ENCODE results near the gene AP3B2. TPM values are rescaled to one million over a fixed set of nuclear protein-coding genes. Genes with fewer than 3 reads are reported as not detected.

The AP3B2 gene
- total and polyA plus RNA-seq, 2 experiments from 2014 or later, result 1.4 to 3.0 TPM

GRCh38 chr15:82630033-82630432, 79.6 kb downstream of the AP3B2 start:
- DNase-seq (ENCODE audit: low read depth in 1 of 2, low spot score in 1 of 2), result no peak
- TF ChIP-seq CTCF (IDR thresholded peaks at IDR 0.05; ENCODE audit: low read depth, low read length), result no peak
- peaks cover 9% of the 10 kb centered on the region for H3K27me3 ChIP-seq
- no peak overlapping the region for H3K27ac ChIP-seq
- no peaks in the 10 kb centered on the region for H3K9me3 ChIP-seq (ENCODE audit: low read depth)
- no peak overlapping the region for H3K4me3 ChIP-seq
- H3K36me3 ChIP-seq, result no peaks in the 10 kb centered on the region
- H3K4me1 ChIP-seq (ENCODE audit: low read depth), result no peaks in the 10 kb centered on the region

- Histone ChIP-seq H3K4me3 (no peak overlapping the region), H3K36me3 (no peaks in the 10 kb centered on the region), H3K9me3 (ENCODE audit: low read depth) (no peaks in the 10 kb centered on the region), H3K27ac (no peak overlapping the region), H3K4me1 (ENCODE audit: low read depth) (no peaks in the 10 kb centered on the region), H3K27me3 (no peaks in the 10 kb centered on the region)
- DNase-seq (ENCODE audit: low read depth in 1 of 2, low spot score in 1 of 2), result no peak
- TF ChIP-seq CTCF (IDR thresholded peaks at IDR 0.05; ENCODE audit: low read depth, low read length), result no peak
Measured at GRCh38 chr15:82625136-82625535, 84.5 kb downstream of the AP3B2 start.

- H3K36me3 ChIP-seq, result no peaks in the 10 kb centered on the region
- H3K27ac ChIP-seq, result no peak overlapping the region
- H3K4me3 ChIP-seq, result no peak overlapping the region
- no peaks in the 10 kb centered on the region for H3K4me1 ChIP-seq (ENCODE audit: low read depth)
- TF ChIP-seq CTCF (IDR thresholded peaks at IDR 0.05; ENCODE audit: low read depth, low read length), result no peak
- no peak for DNase-seq (ENCODE audit: low read depth in 1 of 2, low spot score in 1 of 2)
- no peaks in the 10 kb centered on the region for H3K27me3 ChIP-seq
- no peaks in the 10 kb centered on the region for H3K9me3 ChIP-seq (ENCODE audit: low read depth)
Measured at GRCh38 chr15:82624438-82624837, 85.2 kb downstream of the AP3B2 start.

- Histone ChIP-seq H3K27ac (no peak overlapping the region), H3K4me3 (no peak overlapping the region), H3K9me3 (ENCODE audit: low read depth) (no peaks in the 10 kb centered on the region), H3K4me1 (ENCODE audit: low read depth) (no peaks in the 10 kb centered on the region), H3K36me3 (no peaks in the 10 kb centered on the region), H3K27me3 (no peaks in the 10 kb centered on the region)
- no peak for TF ChIP-seq CTCF (IDR thresholded peaks at IDR 0.05; ENCODE audit: low read depth, low read length)
- no peak for DNase-seq (ENCODE audit: low read depth in 1 of 2, low spot score in 1 of 2)
Measured at GRCh38 chr15:82624008-82624407, 85.7 kb downstream of the AP3B2 start.

GRCh38 chr15:82621970-82622369, 87.7 kb downstream of the AP3B2 start:
- H3K27ac ChIP-seq, result no peak overlapping the region
- no peaks in the 10 kb centered on the region for H3K4me1 ChIP-seq (ENCODE audit: low read depth)
- no peaks in the 10 kb centered on the region for H3K36me3 ChIP-seq
- no peak overlapping the region for H3K4me3 ChIP-seq
- H3K27me3 ChIP-seq, result peaks cover 10% of the 10 kb centered on the region
- no peak for DNase-seq (ENCODE audit: low read depth in 1 of 2, low spot score in 1 of 2)
- H3K9me3 ChIP-seq (ENCODE audit: low read depth), result no peaks in the 10 kb centered on the region
- no peak for TF ChIP-seq CTCF (IDR thresholded peaks at IDR 0.05; ENCODE audit: low read depth, low read length)

- no peak overlapping the region for H3K4me3 ChIP-seq
- H3K4me1 ChIP-seq (ENCODE audit: low read depth), result no peaks in the 10 kb centered on the region
- no peak for TF ChIP-seq CTCF (IDR thresholded peaks at IDR 0.05; ENCODE audit: low read depth, low read length)
- no peak for DNase-seq (ENCODE audit: low read depth in 1 of 2, low spot score in 1 of 2)
- H3K9me3 ChIP-seq (ENCODE audit: low read depth), result no peaks in the 10 kb centered on the region
- H3K27ac ChIP-seq, result no peak overlapping the region
- H3K27me3 ChIP-seq, result peaks cover 20% of the 10 kb centered on the region
- H3K36me3 ChIP-seq, result no peaks in the 10 kb centered on the region
Measured at GRCh38 chr15:82613747-82614146, 95.9 kb downstream of the AP3B2 start.
